ENCODE measurements around the gene ADRA2A.

Gene ADRA2A

GRCh38 chr10:111076191-111076681 lies 593 bp upstream of the ADRA2A start:
- no peak overlapping the region for H3K27ac ChIP-seq
- H3K9me3 ChIP-seq = no peaks in the 10 kb centered on the region
- H3K4me1 ChIP-seq (ENCODE audit: control insufficient read depth in 1 of 2, insufficient read depth in 1 of 2, low read depth in 1 of 2, low read length in 1 of 2) = peaks cover 16 to 25% of the 10 kb centered on the region in 2 experiments
- no peaks in the 10 kb centered on the region for H3K36me3 ChIP-seq
- peaks cover 95% of the 10 kb centered on the region for H3K27me3 ChIP-seq
- H3K4me3 ChIP-seq (ENCODE audit: low read depth in 1 of 2, low read length in 1 of 2) = peak overlapping the region in 1 of 2 experiments; percentile 34
- TF ChIP-seq, protein P1, sequence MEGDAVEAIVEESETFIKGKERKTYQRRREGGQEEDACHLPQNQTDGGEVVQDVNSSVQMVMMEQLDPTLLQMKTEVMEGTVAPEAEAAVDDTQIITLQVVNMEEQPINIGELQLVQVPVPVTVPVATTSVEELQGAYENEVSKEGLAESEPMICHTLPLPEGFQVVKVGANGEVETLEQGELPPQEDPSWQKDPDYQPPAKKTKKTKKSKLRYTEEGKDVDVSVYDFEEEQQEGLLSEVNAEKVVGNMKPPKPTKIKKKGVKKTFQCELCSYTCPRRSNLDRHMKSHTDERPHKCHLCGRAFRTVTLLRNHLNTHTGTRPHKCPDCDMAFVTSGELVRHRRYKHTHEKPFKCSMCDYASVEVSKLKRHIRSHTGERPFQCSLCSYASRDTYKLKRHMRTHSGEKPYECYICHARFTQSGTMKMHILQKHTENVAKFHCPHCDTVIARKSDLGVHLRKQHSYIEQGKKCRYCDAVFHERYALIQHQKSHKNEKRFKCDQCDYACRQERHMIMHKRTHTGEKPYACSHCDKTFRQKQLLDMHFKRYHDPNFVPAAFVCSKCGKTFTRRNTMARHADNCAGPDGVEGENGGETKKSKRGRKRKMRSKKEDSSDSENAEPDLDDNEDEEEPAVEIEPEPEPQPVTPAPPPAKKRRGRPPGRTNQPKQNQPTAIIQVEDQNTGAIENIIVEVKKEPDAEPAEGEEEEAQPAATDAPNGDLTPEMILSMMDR (IDR thresholded peaks at IDR 0.05) = no peak

DNA sequence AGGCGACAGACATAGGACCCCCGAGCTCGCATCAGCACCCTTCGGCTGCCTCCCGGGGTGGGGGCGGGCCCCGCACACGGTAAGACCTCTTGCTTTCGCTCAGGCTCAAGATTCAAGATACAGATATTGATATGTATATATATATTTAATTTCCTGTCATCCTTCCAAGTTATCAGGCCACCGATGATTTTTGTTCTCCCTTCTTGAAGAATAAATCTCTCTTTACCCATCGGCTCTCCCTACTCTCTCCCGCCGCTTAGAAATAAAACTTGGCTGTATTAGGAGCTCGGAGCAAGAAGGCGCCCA lies 603 bp downstream of the ADRA2A start:
- H3K4me3 ChIP-seq (ENCODE audit: low read depth in 1 of 2, low read length in 1 of 2) = peak overlapping the region in 1 of 2 experiments; percentile 34

DNA sequence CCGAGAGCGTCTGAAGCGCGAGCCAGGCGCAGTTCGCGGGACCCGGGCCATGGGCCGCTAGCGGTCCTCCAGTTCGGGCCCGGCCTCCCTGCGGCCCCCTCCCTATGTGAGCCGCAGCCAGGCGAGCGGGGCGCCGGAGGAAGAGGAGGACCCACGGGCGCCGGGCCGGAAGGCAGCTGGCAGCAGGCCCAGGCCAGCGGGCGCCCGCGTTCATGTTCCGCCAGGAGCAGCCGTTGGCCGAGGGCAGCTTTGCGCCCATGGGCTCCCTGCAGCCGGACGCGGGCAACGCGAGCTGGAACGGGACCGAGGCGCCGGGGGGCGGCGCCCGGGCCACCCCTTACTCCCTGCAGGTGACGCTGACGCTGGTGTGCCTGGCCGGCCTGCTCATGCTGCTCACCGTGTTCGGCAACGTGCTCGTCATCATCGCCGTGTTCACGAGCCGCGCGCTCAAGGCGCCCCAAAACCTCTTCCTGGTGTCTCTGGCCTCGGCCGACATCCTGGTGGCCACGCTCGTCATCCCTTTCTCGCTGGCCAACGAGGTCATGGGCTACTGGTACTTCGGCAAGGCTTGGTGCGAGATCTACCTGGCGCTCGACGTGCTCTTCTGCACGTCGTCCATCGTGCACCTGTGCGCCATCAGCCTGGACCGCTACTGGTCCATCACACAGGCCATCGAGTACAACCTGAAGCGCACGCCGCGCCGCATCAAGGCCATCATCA lies 1.1 kb downstream of the ADRA2A start:
- Histone ChIP-seq H3K9me3 (no peaks in the 10 kb centered on the region), H3K27me3 (peaks cover 94% of the 10 kb centered on the region), H3K36me3 (no peaks in the 10 kb centered on the region), H3K4me1 (ENCODE audit: control insufficient read depth in 1 of 2, insufficient read depth in 1 of 2, low read depth in 1 of 2, low read length in 1 of 2) (peaks cover 16 to 22% of the 10 kb centered on the region in 2 experiments), H3K4me3 (ENCODE audit: low read depth in 1 of 2, low read length in 1 of 2) (peak overlapping the region in 1 of 2 experiments; percentile 14), H3K27ac (no peak overlapping the region)
- TF ChIP-seq, protein P1 (IDR thresholded peaks at IDR 0.05) = no peak

More for the DNA sequence above, 603 bp downstream of the ADRA2A start:
- H3K27ac ChIP-seq = no peak overlapping the region
- TF ChIP-seq, protein P1 (IDR thresholded peaks at IDR 0.05) = no peak
- no peaks in the 10 kb centered on the region for H3K9me3 ChIP-seq
- H3K4me1 ChIP-seq (ENCODE audit: control insufficient read depth in 1 of 2, insufficient read depth in 1 of 2, low read depth in 1 of 2, low read length in 1 of 2) = peaks cover 16 to 22% of the 10 kb centered on the region in 2 experiments
- H3K36me3 ChIP-seq = no peaks in the 10 kb centered on the region
- H3K27me3 ChIP-seq = peaks cover 99% of the 10 kb centered on the region

GRCh38 chr10:111078505-111079185 lies 1.8 kb downstream of the ADRA2A start:
- Histone ChIP-seq H3K27ac (no peak overlapping the region), H3K9me3 (no peaks in the 10 kb centered on the region), H3K36me3 (no peaks in the 10 kb centered on the region), H3K4me1 (ENCODE audit: control insufficient read depth in 1 of 2, insufficient read depth in 1 of 2, low read depth in 1 of 2, low read length in 1 of 2) (peaks cover 16 to 22% of the 10 kb centered on the region in 2 experiments), H3K27me3 (peaks cover 87% of the 10 kb centered on the region), H3K4me3 (ENCODE audit: low read depth in 1 of 2, low read length in 1 of 2) (no peak overlapping the region)
- TF ChIP-seq, protein P1 (IDR thresholded peaks at IDR 0.05) = no peak

DNA sequence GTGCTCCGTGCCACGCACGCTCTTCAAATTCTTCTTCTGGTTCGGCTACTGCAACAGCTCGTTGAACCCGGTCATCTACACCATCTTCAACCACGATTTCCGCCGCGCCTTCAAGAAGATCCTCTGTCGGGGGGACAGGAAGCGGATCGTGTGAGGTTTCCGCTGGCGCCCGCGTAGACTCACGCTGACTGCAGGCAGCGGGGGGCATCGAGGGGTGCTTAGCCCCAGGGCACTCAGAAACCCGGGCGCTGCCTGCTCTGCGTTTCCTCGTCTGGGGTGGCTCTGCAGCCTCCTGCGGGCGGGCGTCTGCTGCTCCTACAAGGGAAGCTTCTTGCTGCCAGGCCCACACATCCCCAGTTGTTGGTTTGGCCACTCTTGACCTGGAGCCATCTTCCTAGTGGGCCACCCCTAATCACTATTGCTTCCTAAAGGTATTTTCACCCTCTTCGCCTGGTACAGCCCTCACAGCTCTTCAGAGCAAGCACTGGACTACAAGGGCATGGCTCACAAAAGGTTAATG lies 2.5 kb downstream of the ADRA2A start:
- TF ChIP-seq, protein P1 (IDR thresholded peaks at IDR 0.05) = no peak
- Histone ChIP-seq H3K27me3 (peaks cover 81% of the 10 kb centered on the region), H3K4me3 (ENCODE audit: low read depth in 1 of 2, low read length in 1 of 2) (no peak overlapping the region), H3K4me1 (ENCODE audit: control insufficient read depth in 1 of 2, insufficient read depth in 1 of 2, low read depth in 1 of 2, low read length in 1 of 2) (peaks cover 16 to 22% of the 10 kb centered on the region in 2 experiments), H3K9me3 (no peaks in the 10 kb centered on the region), H3K36me3 (no peaks in the 10 kb centered on the region), H3K27ac (no peak overlapping the region)
